ENCODE measurements around the gene TEX35. TPM values are rescaled to one million over a fixed set of nuclear protein-coding genes. Genes with fewer than 3 reads are reported as not detected.

The TEX35 gene
- total RNA-seq, 2 experiments from 2014 or later = not detected

- no peaks in the 10 kb centered on the region for H3K79me2 ChIP-seq (ENCODE audit: insufficient read depth, low read depth, low read length)
- TF ChIP-seq EZH2phosphoT487 (IDR thresholded peaks at IDR 0.05; ENCODE audit: borderline replicate concordance, low read depth, low read length) (no peak), CTCF (conservative IDR thresholded peaks at IDR 0.05; ENCODE audit: low read length) (no peak)
- no peaks in the 10 kb centered on the region for H3K36me3 ChIP-seq (ENCODE audit: insufficient read depth, low read length)
- no peak overlapping the region for H2AFZ ChIP-seq (ENCODE audit: low read length)
- POLR2A ChIA-PET = interaction anchor here (0.5 kb wide), 1 partner anchor 968 kb away, joined by 3 read pairs; no protein-coding TSS in a partner anchor
- BruUV-seq (replicated peaks) = no TSS peak
- H3K4me3 ChIP-seq (ENCODE audit: low read depth, low read length, poor library complexity, severe bottlenecking) = no peak overlapping the region
- H3K4me1 ChIP-seq (ENCODE audit: insufficient read depth, low read length, poor library complexity, severe bottlenecking) = no peaks in the 10 kb centered on the region
- intact Hi-C loops (cut with micrococcal nuclease; ENCODE audit: unreplicated experiment) = no loop called here
- CTCF ChIA-PET (ENCODE audit: unreplicated experiment) = no interaction called here
- no peaks in the 10 kb centered on the region for H3K9me3 ChIP-seq (ENCODE audit: low read length)
- H3K27ac ChIP-seq (ENCODE audit: low read depth, low read length, poor library complexity, severe bottlenecking) = no peak overlapping the region
- no peak overlapping the region for H3K4me2 ChIP-seq (ENCODE audit: low read length)
- no peak for DNase-seq (ENCODE audit: low spot score)
- H3K9me2 ChIP-seq (ENCODE audit: insufficient read depth, low read length) = no peaks in the 10 kb centered on the region
- no peaks in the 10 kb centered on the region for H4K20me1 ChIP-seq (ENCODE audit: insufficient read depth, low read length)
These were observed 29.5 kb upstream of the TEX35 start for GRCh38 chr1:178483251-178483957.

GRCh38 chr1:178484698-178485225, 28.1 kb upstream of the TEX35 start:
- CTCF ChIA-PET (ENCODE audit: unreplicated experiment) = no interaction called here
- POLR2A ChIA-PET = interaction anchor here (0.6 kb wide), 1 partner anchor 31 kb away, joined by 6 read pairs; no protein-coding TSS in a partner anchor
- Histone ChIP-seq H3K9me3 (ENCODE audit: low read length) (no peaks in the 10 kb centered on the region), H3K79me2 (ENCODE audit: insufficient read depth, low read depth, low read length) (no peaks in the 10 kb centered on the region), H3K36me3 (ENCODE audit: insufficient read depth, low read length) (no peaks in the 10 kb centered on the region), H3K4me3 (ENCODE audit: low read depth, low read length, poor library complexity, severe bottlenecking) (no peak overlapping the region), H3K9me2 (ENCODE audit: insufficient read depth, low read length) (no peaks in the 10 kb centered on the region), H3K4me2 (ENCODE audit: low read length) (no peak overlapping the region), H3K27ac (ENCODE audit: low read depth, low read length, poor library complexity, severe bottlenecking) (no peak overlapping the region), H2AFZ (ENCODE audit: low read length) (no peak overlapping the region), H3K4me1 (ENCODE audit: insufficient read depth, low read length, poor library complexity, severe bottlenecking) (no peaks in the 10 kb centered on the region), H4K20me1 (ENCODE audit: insufficient read depth, low read length) (no peaks in the 10 kb centered on the region)
- TF ChIP-seq CTCF (conservative IDR thresholded peaks at IDR 0.05; ENCODE audit: low read length) = no peak
- no peak for TF ChIP-seq EZH2phosphoT487 (IDR thresholded peaks at IDR 0.05; ENCODE audit: borderline replicate concordance, low read depth, low read length)
- intact Hi-C loops (cut with micrococcal nuclease; ENCODE audit: unreplicated experiment) = no loop called here
- BruUV-seq (replicated peaks) = no TSS peak
- DNase-seq (ENCODE audit: low spot score) = no peak

DNA sequence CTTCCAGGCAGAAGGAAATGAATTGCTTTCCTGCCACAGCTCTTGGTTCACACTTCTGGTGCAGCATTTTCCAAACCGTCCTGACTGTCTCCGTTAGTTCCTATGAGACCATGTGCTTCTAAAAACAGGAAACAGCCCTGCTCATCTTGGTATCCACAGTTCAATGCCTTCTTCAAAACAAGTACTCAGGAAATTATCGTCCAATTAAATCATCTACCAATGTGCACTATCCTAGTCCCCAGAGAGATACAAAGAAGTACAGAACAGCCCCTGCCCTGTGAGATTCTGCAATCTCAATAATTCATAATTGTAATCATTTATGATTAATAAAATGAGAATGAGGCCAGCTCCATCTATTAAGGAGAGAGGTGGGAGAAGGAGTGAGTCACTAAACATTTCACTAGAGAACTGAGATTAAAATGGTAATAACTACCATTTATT, 27.3 kb upstream of the TEX35 start:
- intact Hi-C loops (cut with micrococcal nuclease; ENCODE audit: unreplicated experiment) = no loop called here
- no peak overlapping the region for H2AFZ ChIP-seq (ENCODE audit: low read length)
- H3K9me2 ChIP-seq (ENCODE audit: insufficient read depth, low read length) = no peaks in the 10 kb centered on the region
- ChIA-PET POLR2A (no interaction called here), CTCF (ENCODE audit: unreplicated experiment) (no interaction called here)
- no peaks in the 10 kb centered on the region for H3K9me3 ChIP-seq (ENCODE audit: low read length)
- no peak overlapping the region for H3K4me2 ChIP-seq (ENCODE audit: low read length)
- TF ChIP-seq EZH2phosphoT487 (IDR thresholded peaks at IDR 0.05; ENCODE audit: borderline replicate concordance, low read depth, low read length) (no peak), CTCF (conservative IDR thresholded peaks at IDR 0.05; ENCODE audit: low read length) (no peak)
- H3K4me3 ChIP-seq (ENCODE audit: low read depth, low read length, poor library complexity, severe bottlenecking) = no peak overlapping the region
- H3K79me2 ChIP-seq (ENCODE audit: insufficient read depth, low read depth, low read length) = no peaks in the 10 kb centered on the region
- no peak overlapping the region for H3K27ac ChIP-seq (ENCODE audit: low read depth, low read length, poor library complexity, severe bottlenecking)
- no peaks in the 10 kb centered on the region for H3K4me1 ChIP-seq (ENCODE audit: insufficient read depth, low read length, poor library complexity, severe bottlenecking)
- DNase-seq (ENCODE audit: low spot score) = no peak
- H4K20me1 ChIP-seq (ENCODE audit: insufficient read depth, low read length) = no peaks in the 10 kb centered on the region
- no TSS peak for BruUV-seq (replicated peaks)
- H3K36me3 ChIP-seq (ENCODE audit: insufficient read depth, low read length) = no peaks in the 10 kb centered on the region
